IPS-18a (cell line): ENCODE data around the gene RNF114.
"Not testable (repeated sequence)": the region's sequence is repeated elsewhere in the genome, so short reads cannot be mapped to it uniquely, and the experiment has no call there.

ENCODE experiments used
- H3K27ac ChIP-seq: one replicate; pipeline ENCODE4 v1.5.1; 2013; ENCODE audit warnings: low read length
- H3K27me3 ChIP-seq: one replicate; pipeline ENCODE4 v1.6.1; 2013; ENCODE audit warnings: mild to moderate bottlenecking, low read length; ENCODE audit not compliant: control insufficient read depth, insufficient read depth
- H3K36me3 ChIP-seq: one replicate; pipeline ENCODE4 v1.6.1; 2013; ENCODE audit warnings: low read depth, low read length; ENCODE audit not compliant: control insufficient read depth
- H3K4me1 ChIP-seq: one replicate; pipeline ENCODE4 v1.6.1; 2013; ENCODE audit warnings: low read depth, low read length; ENCODE audit not compliant: control insufficient read depth
- H3K4me3 ChIP-seq: one replicate; pipeline ENCODE4 v1.5.1; 2013; ENCODE audit warnings: low read length
- H3K9ac ChIP-seq: one replicate; pipeline ENCODE4 v1.6.1; 2013; ENCODE audit warnings: mild to moderate bottlenecking, low read length, moderate library complexity
- H3K9me3 ChIP-seq: one replicate; pipeline ENCODE4 v1.6.1; 2013; ENCODE audit warnings: low read depth, low read length; ENCODE audit not compliant: control insufficient read depth

RNF114 gene

GRCh38 chr20:49957089-49957938 is 21.1 kb downstream of the RNF114 start:
- not testable (repeated sequence) for H3K9me3 ChIP-seq, H3K4me1 ChIP-seq, H3K9ac ChIP-seq, H3K27ac ChIP-seq, H3K27me3 ChIP-seq, H3K4me3 ChIP-seq
- H3K36me3 ChIP-seq = peaks cover 16% of the 10 kb centered on the region

- H3K27ac ChIP-seq = no peak overlapping the region
- no peaks in the 10 kb centered on the region for H3K27me3 ChIP-seq
- H3K36me3 ChIP-seq = no peaks in the 10 kb centered on the region
- H3K9me3 ChIP-seq = no peaks in the 10 kb centered on the region
- H3K4me3 ChIP-seq = no peak overlapping the region
- peaks cover 6% of the 10 kb centered on the region for H3K4me1 ChIP-seq
- no peak overlapping the region for H3K9ac ChIP-seq
Measured at GRCh38 chr20:49961413-49961812, 25.2 kb downstream of the RNF114 start.

GRCh38 chr20:49964964-49965780 is 29.0 kb downstream of the RNF114 start:
- Histone ChIP-seq H3K36me3 (no peaks in the 10 kb centered on the region), H3K27me3 (no peaks in the 10 kb centered on the region), H3K27ac (peak overlapping the region; percentile 16), H3K9ac (no peak overlapping the region), H3K9me3 (no peaks in the 10 kb centered on the region), H3K4me3 (no peak overlapping the region), H3K4me1 (peaks cover 6% of the 10 kb centered on the region)

- no peaks in the 10 kb centered on the region for H3K27me3 ChIP-seq
- H3K36me3 ChIP-seq = no peaks in the 10 kb centered on the region
- no peak overlapping the region for H3K4me3 ChIP-seq
- H3K27ac ChIP-seq = no peak overlapping the region
- no peaks in the 10 kb centered on the region for H3K9me3 ChIP-seq
- no peak overlapping the region for H3K9ac ChIP-seq
- peaks cover 6% of the 10 kb centered on the region for H3K4me1 ChIP-seq
Measured at GRCh38 chr20:49965781-49966305, 29.6 kb downstream of the RNF114 start.

GRCh38 chr20:49966861-49967260 is 30.7 kb downstream of the RNF114 start:
- no peak overlapping the region for H3K27ac ChIP-seq
- H3K9me3 ChIP-seq = no peaks in the 10 kb centered on the region
- no peaks in the 10 kb centered on the region for H3K36me3 ChIP-seq
- no peak overlapping the region for H3K4me3 ChIP-seq
- H3K4me1 ChIP-seq = peaks cover 6% of the 10 kb centered on the region
- no peak overlapping the region for H3K9ac ChIP-seq
- H3K27me3 ChIP-seq = no peaks in the 10 kb centered on the region

- peaks cover 6% of the 10 kb centered on the region for H3K4me1 ChIP-seq
- no peak overlapping the region for H3K9ac ChIP-seq
- no peaks in the 10 kb centered on the region for H3K27me3 ChIP-seq
- no peak overlapping the region for H3K4me3 ChIP-seq
- no peaks in the 10 kb centered on the region for H3K9me3 ChIP-seq
- no peaks in the 10 kb centered on the region for H3K36me3 ChIP-seq
- no peak overlapping the region for H3K27ac ChIP-seq
Measured at GRCh38 chr20:49969234-49969633, 33.0 kb downstream of the RNF114 start.

GRCh38 chr20:49969946-49970345 is 33.7 kb downstream of the RNF114 start:
- Histone ChIP-seq H3K4me3 (no peak overlapping the region), H3K27ac (no peak overlapping the region), H3K9ac (no peak overlapping the region), H3K4me1 (peaks cover 2% of the 10 kb centered on the region), H3K36me3 (no peaks in the 10 kb centered on the region), H3K9me3 (no peaks in the 10 kb centered on the region), H3K27me3 (no peaks in the 10 kb centered on the region)

- Histone ChIP-seq H3K9me3 (no peaks in the 10 kb centered on the region), H3K4me1 (no peaks in the 10 kb centered on the region), H3K36me3 (no peaks in the 10 kb centered on the region), H3K4me3 (no peak overlapping the region), H3K27ac (no peak overlapping the region), H3K27me3 (no peaks in the 10 kb centered on the region), H3K9ac (no peak overlapping the region)
Measured at GRCh38 chr20:49970498-49970897, 34.3 kb downstream of the RNF114 start.

GRCh38 chr20:49973981-49974380 is 37.8 kb downstream of the RNF114 start:
- Histone ChIP-seq H3K27ac (no peak overlapping the region), H3K27me3 (peaks cover 4% of the 10 kb centered on the region), H3K4me3 (no peak overlapping the region), H3K9ac (no peak overlapping the region), H3K4me1 (peaks cover 3% of the 10 kb centered on the region), H3K9me3 (no peaks in the 10 kb centered on the region), H3K36me3 (no peaks in the 10 kb centered on the region)

GRCh38 chr20:49976542-49976941 is 40.3 kb downstream of the RNF114 start:
- peaks cover 25% of the 10 kb centered on the region for H3K27me3 ChIP-seq
- H3K9me3 ChIP-seq = no peaks in the 10 kb centered on the region
- H3K4me1 ChIP-seq = peaks cover 12% of the 10 kb centered on the region
- H3K9ac ChIP-seq = no peak overlapping the region
- H3K36me3 ChIP-seq = no peaks in the 10 kb centered on the region
- H3K4me3 ChIP-seq = no peak overlapping the region
- no peak overlapping the region for H3K27ac ChIP-seq

- H3K9ac ChIP-seq, H3K4me3 ChIP-seq, H3K27ac ChIP-seq, H3K36me3 ChIP-seq, H3K9me3 ChIP-seq: not testable (repeated sequence)
- Histone ChIP-seq H3K27me3 (peaks cover 34% of the 10 kb centered on the region), H3K4me1 (peaks cover 19% of the 10 kb centered on the region)
Measured at GRCh38 chr20:49977740-49978139, 41.5 kb downstream of the RNF114 start.
